SK-N-MC (cell line): ENCODE data around the gene KIAA0040.

Experiments
- EZH2 ChIP-seq: fragments of 200-600 bp; sonication (generic); IDR thresholded peaks from one replicate; pipeline ENCODE4 v1.6.1; 2017; ENCODE audit warnings: antibody characterized with exemption
- POLR2AphosphoS5 ChIP-seq: IDR thresholded peaks from 2 replicates; pipeline ENCODE4 v1.6.1; 2012; ENCODE audit warnings: mild to moderate bottlenecking, low read depth, low read length, borderline replicate concordance

DNA sequence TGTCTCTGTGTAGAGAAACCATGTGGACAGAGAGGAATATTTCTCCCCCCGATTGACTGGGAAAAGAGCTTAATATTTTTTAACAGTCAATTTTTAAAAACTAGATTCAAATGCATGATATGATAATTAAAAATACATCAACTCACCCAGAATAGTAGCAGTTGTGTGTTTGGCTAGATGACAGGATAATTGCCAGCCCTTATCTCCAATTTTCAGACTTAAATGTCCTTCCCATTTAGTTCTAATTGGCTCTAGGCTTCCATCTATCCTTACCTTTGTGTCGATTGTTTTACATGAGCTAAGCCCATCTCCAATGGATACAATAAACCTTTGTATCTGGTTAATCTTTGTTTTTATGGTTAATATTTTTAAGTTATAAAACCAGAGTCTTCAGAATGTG, 23.9 kb upstream of the KIAA0040 start:
- TF ChIP-seq EZH2: no peak
- TF ChIP-seq POLR2AphosphoS5: no peak
